HG03135 (cell line): ENCODE measurements around the gene TRPV2.

Source experiments
- ATAC-seq: cut with Tn5 transposase; IDR thresholded peaks from one replicate; pipeline ENCODE4 v1.9.1; 2021; ENCODE audit warnings: mild to moderate bottlenecking, moderate library complexity; ENCODE audit not compliant: unreplicated experiment

TRPV2 gene

GRCh38 chr17:16473044-16474011 lies 58.0 kb downstream of the TRPV2 start:
- ATAC-seq = no peak

- no peak for ATAC-seq
These were observed 58.8 kb downstream of the TRPV2 start for GRCh38 chr17:16474012-16474725.

GRCh38 chr17:16475179-16475704 lies 59.9 kb downstream of the TRPV2 start:
- ATAC-seq = no peak

- ATAC-seq = no peak
These were observed 61.9 kb downstream of the TRPV2 start for GRCh38 chr17:16477255-16477654.

GRCh38 chr17:16477666-16478065 lies 62.3 kb downstream of the TRPV2 start:
- ATAC-seq = no peak

- ATAC-seq = no peak
These were observed 63.3 kb downstream of the TRPV2 start for GRCh38 chr17:16478649-16479048.

GRCh38 chr17:16479264-16479663 lies 63.9 kb downstream of the TRPV2 start:
- ATAC-seq = no peak

- ATAC-seq = no peak
These were observed 65.6 kb downstream of the TRPV2 start for GRCh38 chr17:16480995-16481394.

GRCh38 chr17:16482253-16482652 lies 66.9 kb downstream of the TRPV2 start:
- ATAC-seq = no peak

GRCh38 chr17:16483021-16483645 lies 67.8 kb downstream of the TRPV2 start:
- ATAC-seq = no peak

GRCh38 chr17:16484445-16485175 lies 69.2 kb downstream of the TRPV2 start:
- no peak for ATAC-seq
